ENCODE measurements around the gene SUPT20HL1.
"Not testable (repeated sequence)": the region's sequence is repeated elsewhere in the genome, so short reads cannot be mapped to it uniquely, and the experiment has no call there.

Gene SUPT20HL1

DNA sequence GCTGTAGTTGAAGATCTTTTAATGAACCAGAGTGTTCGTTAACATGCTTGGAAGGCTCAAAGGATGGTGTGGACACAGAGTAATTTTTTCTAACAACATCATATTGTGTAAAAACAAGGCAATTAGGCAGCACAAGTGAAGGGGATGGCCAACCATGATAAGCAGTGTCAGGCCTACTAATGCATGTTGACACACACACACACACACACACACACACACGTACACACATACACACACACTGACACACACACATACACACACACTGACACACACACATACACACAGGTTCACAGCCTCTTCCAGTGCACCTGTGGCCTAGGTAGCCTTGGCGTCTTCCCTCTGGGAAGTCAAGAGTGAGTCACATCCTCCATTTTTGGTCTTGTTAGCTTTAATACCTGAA is at the start of gene SUPT20HL1:
Gene SUPT20HL1, plus strand, starts transcription at position 368 of the 400 bp plus-strand sequence. CDS start 2,122 bp downstream, outside the sequence.
- DNase-seq = no peak

GRCh38 chrX:24310916-24311315 is 49.5 kb upstream of the SUPT20HL1 start:
- not testable (repeated sequence) for DNase-seq

DNA sequence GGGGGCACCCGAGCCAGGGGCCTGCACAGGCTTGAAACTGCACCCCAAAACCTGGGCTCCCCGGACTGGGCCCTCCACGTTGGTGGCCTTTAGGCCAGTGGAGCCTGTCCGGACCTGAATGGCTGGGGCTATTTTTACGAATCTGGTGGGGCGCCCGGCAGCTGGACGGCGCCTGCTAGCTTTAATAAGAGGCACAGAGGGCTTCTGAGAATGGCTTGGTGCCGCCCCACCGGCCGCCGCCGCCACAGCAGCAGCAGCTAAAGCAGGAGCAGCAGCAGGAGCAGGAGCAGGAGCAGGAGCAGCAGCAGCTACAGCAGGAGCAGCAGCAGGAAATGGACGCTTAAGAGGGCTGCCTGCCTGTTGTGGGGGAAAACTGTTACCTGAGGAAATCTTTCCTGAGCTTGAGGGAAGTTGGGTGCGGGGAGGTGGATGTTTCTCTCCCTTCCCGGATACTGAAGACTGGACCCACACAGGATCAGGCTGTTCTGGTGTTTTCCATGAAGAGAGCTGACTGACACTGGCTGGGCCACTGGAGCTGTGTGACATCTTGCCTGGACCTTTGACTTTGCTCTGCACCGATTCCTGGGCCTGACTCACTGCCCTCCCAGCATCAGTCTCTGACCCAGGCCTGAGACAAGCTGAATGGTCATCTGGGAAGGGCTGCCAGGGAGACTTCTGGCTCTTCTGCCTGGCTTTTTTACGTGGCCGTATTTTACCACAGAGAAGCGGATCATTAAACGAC is 48.8 kb upstream of the SUPT20HL1 start:
- not testable (repeated sequence) for DNase-seq

DNA sequence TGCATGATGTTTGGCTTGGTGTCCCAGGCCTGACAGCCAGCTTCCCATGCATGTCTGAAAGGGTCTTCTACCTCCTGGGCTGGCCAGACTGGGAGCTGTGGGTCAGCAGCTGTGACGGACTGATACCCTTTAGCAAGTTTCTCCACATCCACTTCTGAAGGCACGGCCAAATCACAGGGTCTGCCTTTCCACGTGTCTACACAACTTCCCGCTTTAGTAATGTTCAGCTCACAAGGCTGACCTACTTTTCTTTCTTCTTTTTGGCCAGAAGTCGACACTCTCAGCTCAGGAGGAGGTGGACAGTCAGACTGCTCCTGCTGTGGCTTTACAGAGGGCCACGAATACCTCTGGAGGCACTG is 48.2 kb upstream of the SUPT20HL1 start:
- DNase-seq = not testable (repeated sequence)

GRCh38 chrX:24314019-24314635 is 46.3 kb upstream of the SUPT20HL1 start, which contains the start of gene SUPT20HL2:
SUPT20HL2 (minus strand) TSS chrX:24314069; CDS start chrX:24313315, 754 bp downstream.
- DNase-seq = no peak

- DNase-seq = no peak
Measured at GRCh38 chrX:24316111-24316510, 44.3 kb upstream of the SUPT20HL1 start.

DNA sequence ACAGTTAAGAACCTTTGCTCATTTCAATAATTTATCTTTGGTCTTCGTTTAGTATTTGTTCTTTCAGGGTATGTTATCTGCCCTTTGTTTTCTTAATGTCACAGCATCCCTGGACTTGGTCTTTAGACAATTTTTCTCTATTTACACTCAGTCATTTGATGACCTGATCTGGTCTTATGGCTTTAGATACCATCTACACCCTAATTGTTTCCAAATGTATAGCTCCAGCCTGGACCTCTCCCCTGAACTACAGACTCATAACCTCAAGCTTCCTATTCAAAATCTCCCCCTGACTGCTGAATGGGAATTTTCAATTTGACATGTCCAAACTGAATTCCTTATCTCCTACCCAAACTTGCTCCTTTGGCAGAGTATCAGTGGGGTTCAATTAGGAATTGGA is 42.9 kb upstream of the SUPT20HL1 start:
- DNase-seq = no peak

DNA sequence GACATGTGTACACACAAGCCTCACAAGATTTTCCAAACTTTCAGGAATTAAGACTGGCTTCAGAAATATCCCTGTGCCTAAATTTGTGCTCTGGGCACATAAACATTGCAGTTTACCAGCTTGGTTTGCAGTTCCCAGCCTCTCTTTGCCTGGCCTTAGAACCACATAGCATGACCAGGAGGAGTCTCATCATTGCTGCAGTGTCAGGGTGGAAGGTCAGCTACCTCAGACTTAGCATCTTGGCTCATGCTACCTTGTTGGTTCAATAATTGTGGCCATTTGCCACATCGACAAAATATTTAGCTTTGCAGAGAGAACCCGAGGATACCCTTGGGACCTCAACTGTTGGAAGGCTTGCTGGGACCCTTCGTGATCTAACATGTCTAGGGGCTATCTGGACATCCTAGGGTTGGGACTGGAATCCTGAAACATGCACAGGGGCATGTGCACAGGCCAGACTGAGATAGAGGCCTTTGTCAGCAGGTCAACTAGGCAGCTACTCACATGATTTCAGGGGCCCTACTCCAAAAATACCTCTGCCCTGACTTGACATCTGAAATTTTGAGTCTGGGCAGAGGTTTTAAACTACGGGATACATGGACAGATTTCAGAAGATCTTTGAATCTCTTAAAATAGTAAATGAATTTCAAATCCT is 38.6 kb upstream of the SUPT20HL1 start:
- DNase-seq = no peak

- no peak for DNase-seq
Measured at GRCh38 chrX:24325231-24325630, 35.2 kb upstream of the SUPT20HL1 start.

DNA sequence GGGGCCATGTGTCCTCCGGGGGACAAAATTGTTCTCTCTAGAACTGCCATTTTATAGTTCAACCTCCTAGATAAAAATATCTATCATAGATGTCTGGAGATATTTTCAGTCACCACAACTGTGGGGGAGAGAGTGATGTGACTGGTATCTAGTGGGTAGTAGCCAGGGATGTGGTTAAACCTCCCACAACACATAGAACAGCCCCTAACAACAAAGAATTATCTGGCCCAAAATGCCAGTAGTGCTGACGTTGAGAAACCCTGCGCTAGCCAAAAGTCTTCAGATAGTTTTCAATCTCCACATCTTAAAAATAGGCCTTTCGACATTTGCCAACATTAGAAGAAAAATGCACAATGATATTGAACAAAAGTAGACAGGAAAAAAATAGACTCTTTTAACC is 27.6 kb upstream of the SUPT20HL1 start:
- DNase-seq = no peak

- DNase-seq = no peak
Measured at GRCh38 chrX:24333371-24333770, 27.1 kb upstream of the SUPT20HL1 start.

- no peak for DNase-seq
Measured at GRCh38 chrX:24334461-24334860, 26.0 kb upstream of the SUPT20HL1 start.

DNA sequence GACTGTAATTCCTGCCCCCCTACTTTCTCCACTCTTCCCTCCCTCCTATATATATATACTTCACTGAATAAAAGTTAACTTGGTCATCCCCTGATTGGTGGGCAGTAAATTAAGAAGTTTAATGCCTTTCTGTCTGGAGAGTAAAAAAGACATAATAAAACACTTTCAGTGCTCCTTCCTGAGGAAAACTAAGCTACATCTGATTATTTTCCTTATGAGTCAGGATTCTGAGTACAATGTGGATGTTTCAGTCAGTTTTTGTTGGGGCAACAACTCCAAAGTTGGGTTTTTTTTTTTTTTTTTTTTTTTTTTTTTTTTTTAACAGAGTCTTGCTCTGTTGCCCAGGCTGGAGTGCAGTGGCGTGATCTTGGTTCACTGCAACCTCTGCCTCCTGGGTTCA is 24.6 kb upstream of the SUPT20HL1 start:
- DNase-seq = no peak

GRCh38 chrX:24339911-24340310 is 20.5 kb upstream of the SUPT20HL1 start:
- no peak for DNase-seq

GRCh38 chrX:24340501-24340900 is 19.9 kb upstream of the SUPT20HL1 start:
- DNase-seq = no peak

DNA sequence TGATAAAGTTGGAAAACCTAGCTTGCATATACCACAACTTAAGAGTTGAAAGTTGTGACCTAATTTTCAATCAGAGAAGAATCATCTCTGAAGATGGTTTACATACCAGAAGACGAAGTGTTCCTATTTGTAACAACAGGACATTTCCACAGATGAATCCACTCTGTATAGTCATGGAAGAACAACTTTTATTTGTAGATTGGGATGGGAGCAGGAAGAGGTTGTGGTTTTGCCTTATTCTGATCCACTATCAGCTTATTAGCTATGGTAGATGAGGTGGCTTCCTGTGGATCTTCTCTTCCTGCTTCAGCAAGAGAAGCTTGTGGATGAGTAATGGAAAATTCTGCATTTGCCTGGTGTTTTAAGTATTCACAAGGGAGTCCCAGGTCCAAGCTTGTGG is 18.6 kb upstream of the SUPT20HL1 start:
- no peak for DNase-seq

- DNase-seq = no peak
Measured at GRCh38 chrX:24343719-24344118, 16.7 kb upstream of the SUPT20HL1 start.

DNA sequence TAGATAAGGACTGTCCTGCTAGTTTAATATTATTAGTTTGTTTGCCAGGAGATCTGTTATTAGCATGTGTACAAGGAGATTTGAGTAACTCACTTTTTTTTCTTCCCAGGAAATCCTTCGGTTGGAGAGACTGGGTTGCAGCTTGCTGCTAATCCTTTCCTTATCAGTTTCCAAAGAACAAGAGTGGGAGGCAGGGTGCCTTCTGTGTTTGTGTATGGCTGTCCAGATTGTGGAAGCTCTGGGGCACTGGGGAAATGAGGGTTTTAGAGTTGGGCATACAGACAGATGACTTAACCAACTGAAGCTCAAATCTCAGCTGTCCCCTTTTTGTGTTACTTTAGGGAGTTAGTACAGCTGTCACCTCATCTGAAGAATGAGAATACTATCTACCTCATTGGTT is 12.6 kb upstream of the SUPT20HL1 start:
- DNase-seq = no peak

DNA sequence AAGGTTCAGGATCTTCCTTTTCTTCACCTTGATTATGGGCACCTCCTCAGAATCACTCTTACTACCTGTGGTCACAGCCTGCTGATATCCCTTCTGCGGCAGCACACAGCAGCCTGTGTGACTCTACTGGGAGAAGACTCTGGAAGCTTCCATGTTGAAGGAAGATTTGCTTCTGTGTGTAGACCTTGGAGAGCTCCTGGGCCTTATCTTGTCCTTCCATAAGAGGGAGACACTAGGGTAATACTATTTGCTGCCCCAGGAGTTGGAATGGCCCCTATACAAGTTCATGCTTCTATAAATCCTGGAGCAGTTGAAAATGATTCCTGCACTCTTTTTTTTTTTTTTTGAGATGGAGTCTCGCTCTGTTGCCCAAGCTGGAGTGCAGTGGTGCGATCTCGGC is 10.2 kb upstream of the SUPT20HL1 start:
- DNase-seq = no peak

DNA sequence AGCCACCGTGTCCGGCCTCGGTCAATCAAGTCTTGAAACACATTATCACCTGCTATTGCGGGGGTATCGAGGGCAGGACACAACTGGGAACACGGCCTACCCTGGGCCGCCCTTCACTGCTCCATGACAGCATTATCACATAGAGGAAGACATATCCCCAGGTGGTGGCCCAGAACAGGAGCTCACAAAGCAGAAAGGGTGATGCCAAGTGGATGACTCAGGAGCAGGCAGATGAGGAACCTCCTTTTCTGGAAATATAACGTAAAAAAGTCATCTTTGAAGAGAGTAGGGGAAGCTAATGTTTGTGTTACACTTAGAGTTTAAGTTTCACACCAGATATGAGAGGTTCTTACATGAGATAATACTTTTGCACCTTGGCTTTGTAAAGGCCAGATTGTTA is 5.3 kb upstream of the SUPT20HL1 start:
- no peak for DNase-seq

DNA sequence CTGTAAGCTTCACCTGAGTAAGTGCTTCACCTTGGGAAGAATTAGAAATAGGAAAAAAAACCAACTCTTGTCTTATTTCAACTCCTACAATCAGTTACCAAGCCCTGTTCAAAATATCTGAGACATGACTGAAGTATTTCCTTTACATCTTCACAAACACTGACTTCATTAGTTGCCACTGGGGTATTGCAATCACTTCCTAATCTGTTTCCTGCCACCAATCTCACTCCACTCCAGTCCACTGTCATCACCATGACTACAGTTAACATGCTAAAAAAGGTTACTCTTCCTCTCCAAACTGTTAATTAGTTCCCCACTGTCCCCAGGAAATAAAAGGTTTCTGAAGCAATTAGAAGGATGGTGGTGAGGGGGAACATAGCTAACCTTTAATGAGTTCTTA is 3.3 kb upstream of the SUPT20HL1 start:
- no peak for DNase-seq

- DNase-seq = not testable (repeated sequence)
Measured at GRCh38 chrX:24362089-24362745, 1.8 kb downstream of the SUPT20HL1 start.

DNA sequence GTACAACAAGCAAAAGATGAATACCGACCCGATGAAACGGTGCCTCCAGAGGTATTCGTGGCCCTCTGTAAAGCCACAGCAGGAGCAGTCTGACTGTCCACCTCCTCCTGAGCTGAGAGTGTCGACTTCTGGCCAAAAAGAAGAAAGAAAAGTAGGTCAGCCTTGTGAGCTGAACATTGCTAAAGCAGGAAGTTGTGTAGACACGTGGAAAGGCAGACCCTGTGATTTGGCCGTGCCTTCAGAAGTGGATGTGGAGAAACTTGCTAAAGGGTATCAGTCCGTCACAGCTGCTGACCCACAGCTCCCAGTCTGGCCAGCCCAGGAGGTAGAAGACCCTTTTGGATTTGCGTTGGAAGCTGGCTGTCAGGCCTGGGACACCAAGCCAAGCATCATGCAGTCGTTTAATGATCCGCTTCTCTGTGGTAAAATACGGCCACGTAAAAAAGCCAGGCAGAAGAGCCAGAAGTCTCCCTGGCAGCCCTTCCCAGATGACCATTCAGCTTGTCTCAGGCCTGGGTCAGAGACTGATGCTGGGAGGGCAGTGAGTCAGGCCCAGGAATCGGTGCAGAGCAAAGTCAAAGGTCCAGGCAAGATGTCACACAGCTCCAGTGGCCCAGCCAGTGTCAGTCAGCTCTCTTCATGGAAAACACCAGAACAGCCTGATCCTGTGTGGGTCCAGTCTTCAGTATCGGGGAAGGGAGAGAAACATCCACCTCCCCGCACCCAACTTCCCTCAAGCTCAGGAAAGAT is 3.2 kb downstream of the SUPT20HL1 start:
- DNase-seq = not testable (repeated sequence)

Data from NCI-H510A treated with DMSO at 0.1 percent for 48 hours (cell line).